K562 (cell line): ENCODE data around the gene HYOU1. TPM values are rescaled to one million over a fixed set of nuclear protein-coding genes. Genes with fewer than 3 reads are reported as not detected.

Experiments
- BDP1 ChIP-seq: IDR thresholded peaks from 3 replicates; pipeline ENCODE4 v1.6.1; 2011; ENCODE audit not compliant: insufficient read length, insufficient read depth
- EP400 ChIP-seq: fragments of 450-650 bp; IDR thresholded peaks from 2 replicates; pipeline ENCODE4 v1.6.1; 2017; ENCODE audit warnings: antibody characterized with exemption, mild to moderate bottlenecking, moderate library complexity
- GTF2E2 ChIP-seq: fragments of 200-800 bp; sonication (Bioruptor generic); IDR thresholded peaks from 2 replicates; pipeline ENCODE4 v1.6.1; 2016; ENCODE audit warnings: missing genetic modification characterization, missing compliant biosample characterization
- MTA1 ChIP-seq: fragments of 450-650 bp; IDR thresholded peaks from 2 replicates; pipeline ENCODE4 v1.6.1; 2017; ENCODE audit warnings: borderline replicate concordance
- NCOA2 ChIP-seq, 2 experiments: fragments of 450-650 bp; IDR thresholded peaks; 2 replicates each; pipeline ENCODE4 v1.6.1; 2018; ENCODE audit warnings: mild to moderate bottlenecking in 2 of 2, moderate library complexity in 1 of 2; ENCODE audit not compliant: partially characterized antibody in 2 of 2
- PHF21A ChIP-seq: fragments of 450-650 bp; IDR thresholded peaks from 2 replicates; pipeline ENCODE4 v1.6.1; 2017; ENCODE audit warnings: low read depth, borderline replicate concordance
- RAD21 ChIP-seq, 2 experiments: fragments of 250-450 bp in 1 of 2; fragments of 450-650 bp in 1 of 2; sonication (Bioruptor Pico) in 1 of 2; formaldehyde crosslinking in 1 of 2; IDR thresholded peaks in 1 of 2; conservative IDR thresholded peaks in 1 of 2; 2 replicates each; pipeline versions ENCODE4 v1.4.0 to v1.8.0; 2020 to 2022; ENCODE audit warnings: mild to moderate bottlenecking in 2 of 2, moderate library complexity in 1 of 2
- RAD51 ChIP-seq: fragments of 450-650 bp; IDR thresholded peaks from 2 replicates; pipeline ENCODE4 v1.7.1; 2016; ENCODE audit warnings: low read depth, mild to moderate bottlenecking, borderline replicate concordance
- RHOXF2B ChIP-seq: fragments of 250-450 bp; sonication (Bioruptor Pico); conservative IDR thresholded peaks from 2 replicates; pipeline ENCODE4 v1.5.1; 2021
- SAFB ChIP-seq: fragments of 200-400 bp; formaldehyde crosslinking; IDR thresholded peaks from 2 replicates; pipeline ENCODE4 v1.6.1; 2017; ENCODE audit warnings: low read depth, low read length, borderline replicate concordance
- SMC3 ChIP-seq: conservative IDR thresholded peaks from 2 replicates; pipeline ENCODE4 v1.6.1; 2011; ENCODE audit warnings: low read depth, low read length, improper control_type of control experiment; ENCODE audit not compliant: insufficient read depth
- SOX6 ChIP-seq: fragments of 450-650 bp; IDR thresholded peaks from 2 replicates; pipeline ENCODE4 v1.6.1; 2014; ENCODE audit warnings: mild to moderate bottlenecking
- SRSF1 ChIP-seq: fragments of 200-400 bp; formaldehyde crosslinking; IDR thresholded peaks from 2 replicates; pipeline ENCODE4 v1.6.1; 2017; ENCODE audit warnings: mild to moderate bottlenecking, low read depth, low read length, moderate library complexity
- ZBTB17 ChIP-seq: fragments of 450-650 bp; formaldehyde crosslinking; IDR thresholded peaks from 2 replicates; pipeline ENCODE4 v1.4.0; 2020; ENCODE audit warnings: mild to moderate bottlenecking
- ZNF316 ChIP-seq: fragments of 450-650 bp; IDR thresholded peaks from 2 replicates; pipeline ENCODE4 v1.6.1; 2016
- polyA plus RNA-seq, 8 experiments: library from polyadenylated mRNA; depleted of rRNA in 4 of 8; stranded (reverse) in 5 of 8; unstranded in 3 of 8; fragments of >200 nt; fragmentation: Nextera tagmentation in 2 of 8; fragmentation: Illumina TruSeq in 1 of 8; extraction: Ambion mirVana in 2 of 8; extraction: Trizol in 1 of 8; gene quantifications; 2 replicates each; pipeline versions ENCODE4 v1.2.1 to v1.2.3, GENCODE V29; 2011 to 2014; ENCODE audit warnings: inconsistent platforms in 1 of 8, missing spikeins in 1 of 8
- total RNA-seq, 7 experiments: library from RNA; depleted of rRNA in 6 of 7; stranded (reverse); fragments of >200 nt in 6 of 7; fragmentation: Illumina TruSeq in 2 of 7; extraction: Trizol in 2 of 7; gene quantifications; 2 replicates each; pipeline versions ENCODE4 v1.2.1 to v1.2.3, GENCODE V29; 2011 to 2021; ENCODE audit warnings: low replicate concordance in 1 of 7
- TF ChIP-seq, protein P1 (sequence below): sonication (generic); formaldehyde crosslinking; IDR thresholded peaks from 2 replicates; pipeline ENCODE4 v1.8.1; 2023; ENCODE audit warnings: missing genetic modification reagents, mild to moderate bottlenecking, borderline replicate concordance
- TF ChIP-seq, protein P2 (sequence below), 2 experiments: fragments of 450-650 bp; formaldehyde crosslinking in 1 of 2; IDR thresholded peaks; 2 replicates each; pipeline versions ENCODE4 v1.4.0 to v1.6.1; 2014 to 2020; ENCODE audit warnings: mild to moderate bottlenecking in 2 of 2, borderline replicate concordance in 1 of 2, low read depth in 1 of 2

HYOU1 gene
- total and polyA plus RNA-seq, 9 of the 15 experiments (the other 6 are each of a cell fraction or from before 2014, with no cell fraction given): 19.5 to 197 (median 128) TPM

DNA sequence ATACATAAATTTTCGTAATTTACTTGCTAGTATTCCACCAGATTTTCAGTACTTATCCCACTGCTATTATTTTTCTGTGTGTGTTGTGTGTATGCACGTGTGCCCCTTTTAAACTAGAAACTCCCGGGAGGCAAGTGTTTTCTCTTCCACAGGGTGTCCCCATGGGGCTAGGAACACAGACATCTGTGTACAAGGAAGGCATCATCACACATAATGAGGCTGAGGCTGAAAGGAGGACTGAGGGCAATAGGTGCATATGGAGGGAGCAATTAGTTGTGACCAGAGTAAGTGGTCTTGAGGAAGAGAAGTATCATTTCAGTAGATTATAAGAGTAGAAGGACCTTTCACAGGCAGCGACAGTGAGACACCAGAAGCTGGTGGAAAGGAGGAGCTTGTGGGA lies 46.8 kb upstream of the HYOU1 start (continued):
- TF ChIP-seq PHF21A (no peak), MTA1 (no peak), RHOXF2B (CRISPR knock-in tag) (no peak), BDP1 (no peak), SAFB (no peak), EP400 (peak; percentile 34; the same call in 1 of the 2 replicates), SMC3 (peak; percentile 34; the same call in 1 of the 2 replicates), SRSF1 (no peak), SOX6 (no peak), RAD21 (CRISPR knock-in tag; conservative IDR thresholded peaks at IDR 0.05 in 1 of 2, IDR thresholded peaks at IDR 0.05 in 1 of 2) (peak; percentile 72 to 75), NCOA2 (IDR thresholded peaks at IDR 0.05; ENCODE audit: partially characterized antibody in 2 of 2) (no peak), ZNF316 (no peak), ZBTB17 (CRISPR knock-in tag) (no peak), GTF2E2 (tag) (no peak), RAD51 (no peak)
- TF ChIP-seq, protein P1, sequence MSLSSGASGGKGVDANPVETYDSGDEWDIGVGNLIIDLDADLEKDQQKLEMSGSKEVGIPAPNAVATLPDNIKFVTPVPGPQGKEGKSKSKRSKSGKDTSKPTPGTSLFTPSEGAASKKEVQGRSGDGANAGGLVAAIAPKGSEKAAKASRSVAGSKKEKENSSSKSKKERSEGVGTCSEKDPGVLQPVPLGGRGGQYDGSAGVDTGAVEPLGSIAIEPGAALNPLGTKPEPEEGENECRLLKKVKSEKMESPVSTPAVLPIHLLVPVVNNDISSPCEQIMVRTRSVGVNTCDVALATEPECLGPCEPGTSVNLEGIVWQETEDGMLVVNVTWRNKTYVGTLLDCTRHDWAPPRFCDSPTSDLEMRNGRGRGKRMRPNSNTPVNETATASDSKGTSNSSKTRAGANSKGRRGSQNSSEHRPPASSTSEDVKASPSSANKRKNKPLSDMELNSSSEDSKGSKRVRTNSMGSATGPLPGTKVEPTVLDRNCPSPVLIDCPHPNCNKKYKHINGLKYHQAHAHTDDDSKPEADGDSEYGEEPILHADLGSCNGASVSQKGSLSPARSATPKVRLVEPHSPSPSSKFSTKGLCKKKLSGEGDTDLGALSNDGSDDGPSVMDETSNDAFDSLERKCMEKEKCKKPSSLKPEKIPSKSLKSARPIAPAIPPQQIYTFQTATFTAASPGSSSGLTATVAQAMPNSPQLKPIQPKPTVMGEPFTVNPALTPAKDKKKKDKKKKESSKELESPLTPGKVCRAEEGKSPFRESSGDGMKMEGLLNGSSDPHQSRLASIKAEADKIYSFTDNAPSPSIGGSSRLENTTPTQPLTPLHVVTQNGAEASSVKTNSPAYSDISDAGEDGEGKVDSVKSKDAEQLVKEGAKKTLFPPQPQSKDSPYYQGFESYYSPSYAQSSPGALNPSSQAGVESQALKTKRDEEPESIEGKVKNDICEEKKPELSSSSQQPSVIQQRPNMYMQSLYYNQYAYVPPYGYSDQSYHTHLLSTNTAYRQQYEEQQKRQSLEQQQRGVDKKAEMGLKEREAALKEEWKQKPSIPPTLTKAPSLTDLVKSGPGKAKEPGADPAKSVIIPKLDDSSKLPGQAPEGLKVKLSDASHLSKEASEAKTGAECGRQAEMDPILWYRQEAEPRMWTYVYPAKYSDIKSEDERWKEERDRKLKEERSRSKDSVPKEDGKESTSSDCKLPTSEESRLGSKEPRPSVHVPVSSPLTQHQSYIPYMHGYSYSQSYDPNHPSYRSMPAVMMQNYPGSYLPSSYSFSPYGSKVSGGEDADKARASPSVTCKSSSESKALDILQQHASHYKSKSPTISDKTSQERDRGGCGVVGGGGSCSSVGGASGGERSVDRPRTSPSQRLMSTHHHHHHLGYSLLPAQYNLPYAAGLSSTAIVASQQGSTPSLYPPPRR (CRISPR knock-in tag): no peak
- TF ChIP-seq, protein P2, sequence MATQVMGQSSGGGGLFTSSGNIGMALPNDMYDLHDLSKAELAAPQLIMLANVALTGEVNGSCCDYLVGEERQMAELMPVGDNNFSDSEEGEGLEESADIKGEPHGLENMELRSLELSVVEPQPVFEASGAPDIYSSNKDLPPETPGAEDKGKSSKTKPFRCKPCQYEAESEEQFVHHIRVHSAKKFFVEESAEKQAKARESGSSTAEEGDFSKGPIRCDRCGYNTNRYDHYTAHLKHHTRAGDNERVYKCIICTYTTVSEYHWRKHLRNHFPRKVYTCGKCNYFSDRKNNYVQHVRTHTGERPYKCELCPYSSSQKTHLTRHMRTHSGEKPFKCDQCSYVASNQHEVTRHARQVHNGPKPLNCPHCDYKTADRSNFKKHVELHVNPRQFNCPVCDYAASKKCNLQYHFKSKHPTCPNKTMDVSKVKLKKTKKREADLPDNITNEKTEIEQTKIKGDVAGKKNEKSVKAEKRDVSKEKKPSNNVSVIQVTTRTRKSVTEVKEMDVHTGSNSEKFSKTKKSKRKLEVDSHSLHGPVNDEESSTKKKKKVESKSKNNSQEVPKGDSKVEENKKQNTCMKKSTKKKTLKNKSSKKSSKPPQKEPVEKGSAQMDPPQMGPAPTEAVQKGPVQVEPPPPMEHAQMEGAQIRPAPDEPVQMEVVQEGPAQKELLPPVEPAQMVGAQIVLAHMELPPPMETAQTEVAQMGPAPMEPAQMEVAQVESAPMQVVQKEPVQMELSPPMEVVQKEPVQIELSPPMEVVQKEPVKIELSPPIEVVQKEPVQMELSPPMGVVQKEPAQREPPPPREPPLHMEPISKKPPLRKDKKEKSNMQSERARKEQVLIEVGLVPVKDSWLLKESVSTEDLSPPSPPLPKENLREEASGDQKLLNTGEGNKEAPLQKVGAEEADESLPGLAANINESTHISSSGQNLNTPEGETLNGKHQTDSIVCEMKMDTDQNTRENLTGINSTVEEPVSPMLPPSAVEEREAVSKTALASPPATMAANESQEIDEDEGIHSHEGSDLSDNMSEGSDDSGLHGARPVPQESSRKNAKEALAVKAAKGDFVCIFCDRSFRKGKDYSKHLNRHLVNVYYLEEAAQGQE (IDR thresholded peaks at IDR 0.05; ENCODE audit: borderline replicate concordance): peak; percentile 74; the same call in 1 of the 2 replicates
- TF ChIP-seq, protein P2 (CRISPR knock-in tag; IDR thresholded peaks at IDR 0.05; ENCODE audit: low read depth): no peak
